Measurements from ENCODE around the gene RTL10.

The RTL10 gene

GRCh38 chr22:19882446-19883381, 28.0 kb upstream of the RTL10 start:
- H3K27ac ChIP-seq = no peak overlapping the region
- no peak for TF ChIP-seq CTCF (conservative IDR thresholded peaks at IDR 0.05)

DNA sequence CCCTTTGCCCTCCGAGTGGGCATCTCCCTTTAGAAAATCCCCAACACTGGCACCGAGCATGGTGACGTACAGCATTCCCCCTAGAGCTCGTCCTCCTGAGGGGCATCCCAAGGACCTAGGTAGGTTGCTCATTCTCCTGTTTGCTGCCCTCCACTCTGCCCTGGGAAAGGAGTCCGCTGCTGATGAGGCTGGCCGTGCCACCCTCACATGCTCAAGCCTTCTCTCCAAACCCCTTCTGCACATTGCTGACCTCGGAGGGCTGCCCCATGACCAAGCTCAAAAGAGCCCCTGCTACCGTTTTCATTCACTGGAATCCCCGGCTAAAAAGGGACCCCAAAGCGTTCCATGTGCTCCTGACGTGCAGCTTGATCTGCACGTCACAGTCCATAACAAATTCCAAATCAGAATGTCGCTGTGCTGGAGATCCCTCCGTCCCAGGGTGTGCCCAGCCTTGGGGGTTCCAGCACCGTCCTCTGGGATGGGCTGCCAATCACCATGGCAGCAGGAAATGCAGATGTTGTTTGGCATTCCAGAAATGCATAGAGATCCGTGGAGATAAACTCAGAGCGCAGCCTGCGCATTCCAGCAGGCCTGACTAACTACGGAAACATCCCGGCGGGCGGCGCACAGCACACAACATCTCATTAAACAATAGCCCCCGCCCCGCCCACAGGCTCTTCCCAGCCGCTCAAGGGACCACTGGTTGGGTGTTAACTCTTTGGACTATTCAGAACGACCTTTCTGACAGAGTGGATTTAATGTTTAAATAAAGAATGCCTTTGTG, 26.3 kb upstream of the RTL10 start:
- no peak for TF ChIP-seq CTCF (conservative IDR thresholded peaks at IDR 0.05)
- H3K27ac ChIP-seq = no peak overlapping the region

- peak overlapping the region; percentile 73 for H3K27ac ChIP-seq
- TF ChIP-seq CTCF (conservative IDR thresholded peaks at IDR 0.05) = no peak
Measured at GRCh38 chr22:19879992-19880785, 25.5 kb upstream of the RTL10 start.

DNA sequence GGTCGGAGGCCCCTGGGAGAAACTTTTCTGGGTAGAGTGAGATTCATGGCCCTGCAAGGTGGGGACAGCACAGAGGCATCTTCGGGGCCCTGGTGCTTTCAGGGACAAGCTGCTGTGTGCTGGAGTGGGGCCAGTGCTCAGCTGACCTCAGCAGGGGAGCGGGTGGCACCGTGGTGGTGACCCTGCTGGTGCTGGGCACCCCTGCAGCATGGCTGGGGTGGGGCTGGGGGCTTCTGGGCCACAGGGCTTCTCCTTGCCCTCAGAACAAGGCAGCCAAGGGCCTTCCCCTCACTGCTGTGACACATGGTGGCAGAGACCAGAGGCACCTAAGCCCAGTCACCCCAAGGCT, 24.9 kb upstream of the RTL10 start:
- H3K27ac ChIP-seq = peak overlapping the region; percentile 73

DNA sequence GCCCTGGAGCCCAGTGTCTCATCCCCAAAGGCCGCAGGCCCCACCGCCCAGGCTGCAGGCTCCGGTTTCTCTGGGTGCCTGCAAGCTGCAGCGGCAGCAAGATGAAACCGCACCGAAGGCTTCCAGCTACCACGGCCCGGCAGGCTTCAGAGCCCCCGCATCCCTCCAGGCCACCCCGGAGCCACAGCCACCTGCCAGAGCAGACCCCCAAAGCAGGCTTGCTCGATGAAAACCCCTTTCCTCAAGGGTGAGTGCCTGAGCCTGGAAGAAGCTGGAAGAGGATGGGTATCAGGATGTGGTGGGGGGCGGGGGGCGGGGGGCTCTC, 24.5 kb upstream of the RTL10 start:
- no peak for TF ChIP-seq CTCF (conservative IDR thresholded peaks at IDR 0.05)
- peak overlapping the region; percentile 73 for H3K27ac ChIP-seq

More for the DNA sequence above, 24.9 kb upstream of the RTL10 start:
- no peak for TF ChIP-seq CTCF (conservative IDR thresholded peaks at IDR 0.05)

DNA sequence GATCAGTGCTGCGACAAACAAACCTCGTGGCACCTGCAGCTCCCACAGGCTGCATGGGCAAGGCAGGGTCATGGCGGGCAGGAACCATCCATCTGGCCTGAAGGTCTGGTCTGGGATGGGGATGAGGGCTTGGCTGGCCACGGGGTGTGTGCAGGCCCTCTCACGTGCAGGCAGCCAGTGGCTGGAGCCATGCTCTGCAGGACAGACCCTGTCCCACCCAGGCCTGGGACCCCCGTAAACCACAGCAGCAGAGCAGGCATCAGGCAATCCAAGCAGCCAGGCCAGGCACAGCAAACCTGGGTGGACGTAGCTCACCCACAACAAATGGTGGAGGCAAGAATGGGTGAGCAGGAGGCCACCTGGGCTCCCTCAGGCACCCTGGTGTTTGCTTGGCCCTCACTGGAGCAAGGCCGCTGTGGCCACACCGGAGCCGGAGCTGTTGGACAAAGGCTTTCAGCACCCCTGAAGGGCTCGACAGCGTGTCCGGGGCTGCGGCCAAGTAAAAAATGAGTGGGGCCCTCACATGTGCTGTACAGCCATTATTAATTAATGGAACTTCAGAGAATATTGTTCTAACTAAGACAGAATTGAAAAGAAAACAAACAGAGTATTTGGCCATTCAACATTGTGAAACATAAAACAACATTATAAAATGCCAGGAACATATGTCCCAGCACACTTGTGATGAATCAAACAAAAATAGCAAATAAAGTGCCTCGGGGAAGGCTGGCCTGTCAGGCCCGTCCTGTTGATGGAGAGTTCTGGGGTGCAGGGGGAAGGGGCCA, 24.0 kb upstream of the RTL10 start:
- peak overlapping the region; percentile 73 for H3K27ac ChIP-seq
- TF ChIP-seq CTCF (conservative IDR thresholded peaks at IDR 0.05) = no peak
